Suprapubic skin (tissue), 4 donors: ENCODE measurements around the gene DGCR8. TPM values are rescaled to one million over a fixed set of nuclear protein-coding genes. Genes with fewer than 3 reads are reported as not detected.

Source experiments
- DNase-seq, 2 donors: peaks; one replicate each; pipeline ENCODE4 v3.0.0-alpha.2; 2019; ENCODE audit warnings: low spot score in 2 of 2
- H3K27ac ChIP-seq: fragments of 200-600 bp; sonication (generic); one replicate; pipeline ENCODE4 v1.5.1; 2019
- H3K27me3 ChIP-seq: fragments of 200-600 bp; sonication (generic); one replicate; pipeline ENCODE4 v1.5.1; 2019
- H3K36me3 ChIP-seq: fragments of 200-600 bp; sonication (generic); one replicate; pipeline ENCODE4 v1.5.1; 2019
- H3K4me1 ChIP-seq: fragments of 200-600 bp; sonication (generic); one replicate; pipeline ENCODE4 v1.5.1; 2019
- H3K4me3 ChIP-seq: fragments of 200-600 bp; sonication (generic); one replicate; pipeline ENCODE4 v1.5.1; 2019; ENCODE audit warnings: mild to moderate bottlenecking
- H3K9me3 ChIP-seq: fragments of 200-600 bp; sonication (generic); one replicate; pipeline ENCODE4 v1.5.1; 2019
- EP300 ChIP-seq: sonication (generic); formaldehyde crosslinking; IDR thresholded peaks from one replicate; pipeline ENCODE4 v1.6.1; 2017; ENCODE audit warnings: antibody characterized with exemption
- POLR2A ChIP-seq, 2 donors: fragments of 450-650 bp; IDR thresholded peaks; one replicate each; pipeline ENCODE4 v1.6.1; 2017; ENCODE audit warnings: antibody characterized with exemption in 2 of 2, mild to moderate bottlenecking in 2 of 2, moderate library complexity in 2 of 2
- POLR2AphosphoS5 ChIP-seq, 3 donors: sonication (generic); formaldehyde crosslinking; IDR thresholded peaks; one replicate each; pipeline ENCODE4 v1.6.1; 2017; ENCODE audit warnings: antibody characterized with exemption in 3 of 3
- WGBS: methylation state at CpG from one replicate; pipeline ENCODE4 v1.1.5; 2018; 5-methylcytosine and 5-hydroxymethylcytosine counted together
- total RNA-seq, 4 donors: library from RNA; depleted of rRNA; stranded (reverse); fragments of >200 nt; gene quantifications; one replicate each; pipeline ENCODE4 v1.1.0, GENCODE V29; 2016
- TF ChIP-seq, protein P1 (sequence below), 2 donors: fragments of 200-600 bp in 1 of 2; fragments of 450-650 bp in 1 of 2; sonication (generic) in 1 of 2; IDR thresholded peaks; one replicate each; pipeline ENCODE4 v1.5.1; 2016 to 2019; ENCODE audit warnings: antibody characterized with exemption in 2 of 2, mild to moderate bottlenecking in 1 of 2, moderate library complexity in 1 of 2

Gene DGCR8
- total RNA-seq, 4 donors from 2014 or later = 22.4 to 69.1 (median 38.0) TPM

- H3K4me1 ChIP-seq = peaks cover 38% of the 10 kb centered on the region
- whole genome bisulfite sequencing = 1% methylated on average over 19 of the region's 66 CpGs
- H3K27me3 ChIP-seq = no peaks in the 10 kb centered on the region
- peak overlapping the region; percentile 83 for H3K4me3 ChIP-seq
- DNase-seq = no peak
- TF ChIP-seq POLR2AphosphoS5 (IDR thresholded peaks at IDR 0.05) = no peak
- TF ChIP-seq, protein P1, sequence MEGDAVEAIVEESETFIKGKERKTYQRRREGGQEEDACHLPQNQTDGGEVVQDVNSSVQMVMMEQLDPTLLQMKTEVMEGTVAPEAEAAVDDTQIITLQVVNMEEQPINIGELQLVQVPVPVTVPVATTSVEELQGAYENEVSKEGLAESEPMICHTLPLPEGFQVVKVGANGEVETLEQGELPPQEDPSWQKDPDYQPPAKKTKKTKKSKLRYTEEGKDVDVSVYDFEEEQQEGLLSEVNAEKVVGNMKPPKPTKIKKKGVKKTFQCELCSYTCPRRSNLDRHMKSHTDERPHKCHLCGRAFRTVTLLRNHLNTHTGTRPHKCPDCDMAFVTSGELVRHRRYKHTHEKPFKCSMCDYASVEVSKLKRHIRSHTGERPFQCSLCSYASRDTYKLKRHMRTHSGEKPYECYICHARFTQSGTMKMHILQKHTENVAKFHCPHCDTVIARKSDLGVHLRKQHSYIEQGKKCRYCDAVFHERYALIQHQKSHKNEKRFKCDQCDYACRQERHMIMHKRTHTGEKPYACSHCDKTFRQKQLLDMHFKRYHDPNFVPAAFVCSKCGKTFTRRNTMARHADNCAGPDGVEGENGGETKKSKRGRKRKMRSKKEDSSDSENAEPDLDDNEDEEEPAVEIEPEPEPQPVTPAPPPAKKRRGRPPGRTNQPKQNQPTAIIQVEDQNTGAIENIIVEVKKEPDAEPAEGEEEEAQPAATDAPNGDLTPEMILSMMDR (IDR thresholded peaks at IDR 0.05) = no peak
- TF ChIP-seq EP300 = no peak
- no peak for TF ChIP-seq POLR2A (IDR thresholded peaks at IDR 0.05)
- H3K27ac ChIP-seq = peak overlapping the region; percentile 88
- H3K9me3 ChIP-seq = no peaks in the 10 kb centered on the region
- H3K36me3 ChIP-seq = peaks cover 66% of the 10 kb centered on the region
These were observed 37.7 kb downstream of the DGCR8 start for GRCh38 chr22:20117633-20118299.

- peaks cover 38% of the 10 kb centered on the region for H3K4me1 ChIP-seq
- TF ChIP-seq, protein P1 (IDR thresholded peaks at IDR 0.05) = no peak
- TF ChIP-seq EP300 = no peak
- no peak for TF ChIP-seq POLR2AphosphoS5 (IDR thresholded peaks at IDR 0.05)
- TF ChIP-seq POLR2A (IDR thresholded peaks at IDR 0.05) = no peak
- peaks cover 62% of the 10 kb centered on the region for H3K36me3 ChIP-seq
- H3K9me3 ChIP-seq = no peaks in the 10 kb centered on the region
- no peaks in the 10 kb centered on the region for H3K27me3 ChIP-seq
- no peak for DNase-seq
- WGBS = 17% methylated on average over 8 of the region's 8 CpGs
- H3K27ac ChIP-seq = peak overlapping the region; percentile 88
- peak overlapping the region; percentile 83 for H3K4me3 ChIP-seq
These were observed 38.4 kb downstream of the DGCR8 start for GRCh38 chr22:20118300-20119020.

GRCh38 chr22:20121856-20122415 lies 41.9 kb downstream of the DGCR8 start:
- 93% methylated on average over 22 of the region's 22 CpGs for WGBS
- Histone ChIP-seq H3K27ac (no peak overlapping the region), H3K4me1 (peaks cover 22% of the 10 kb centered on the region), H3K4me3 (no peak overlapping the region), H3K9me3 (no peaks in the 10 kb centered on the region), H3K36me3 (peaks cover 69% of the 10 kb centered on the region), H3K27me3 (no peaks in the 10 kb centered on the region)
- DNase-seq = no peak
- TF ChIP-seq EP300 = no peak
- TF ChIP-seq, protein P1 (IDR thresholded peaks at IDR 0.05) = no peak
- no peak for TF ChIP-seq POLR2A (IDR thresholded peaks at IDR 0.05)
- no peak for TF ChIP-seq POLR2AphosphoS5 (IDR thresholded peaks at IDR 0.05)

GRCh38 chr22:20123366-20124082 lies 43.5 kb downstream of the DGCR8 start:
- Histone ChIP-seq H3K4me3 (no peak overlapping the region), H3K27ac (no peak overlapping the region), H3K36me3 (peaks cover 78% of the 10 kb centered on the region), H3K9me3 (no peaks in the 10 kb centered on the region), H3K4me1 (peaks cover 13% of the 10 kb centered on the region), H3K27me3 (no peaks in the 10 kb centered on the region)
- TF ChIP-seq, protein P1 (IDR thresholded peaks at IDR 0.05) = no peak
- TF ChIP-seq POLR2AphosphoS5 (IDR thresholded peaks at IDR 0.05) (no peak), EP300 (no peak), POLR2A (IDR thresholded peaks at IDR 0.05) (no peak)
- 93% methylated on average over 11 of the region's 13 CpGs for WGBS
- DNase-seq = no peak
